Measurements from ENCODE around the gene TBX1. TPM values are rescaled to one million over a fixed set of nuclear protein-coding genes. Genes with fewer than 3 reads are reported as not detected.

Gene TBX1
- total RNA-seq, 3 donors from 2014 or later = 0.96 to 9.2 (median 2.9) TPM

DNA sequence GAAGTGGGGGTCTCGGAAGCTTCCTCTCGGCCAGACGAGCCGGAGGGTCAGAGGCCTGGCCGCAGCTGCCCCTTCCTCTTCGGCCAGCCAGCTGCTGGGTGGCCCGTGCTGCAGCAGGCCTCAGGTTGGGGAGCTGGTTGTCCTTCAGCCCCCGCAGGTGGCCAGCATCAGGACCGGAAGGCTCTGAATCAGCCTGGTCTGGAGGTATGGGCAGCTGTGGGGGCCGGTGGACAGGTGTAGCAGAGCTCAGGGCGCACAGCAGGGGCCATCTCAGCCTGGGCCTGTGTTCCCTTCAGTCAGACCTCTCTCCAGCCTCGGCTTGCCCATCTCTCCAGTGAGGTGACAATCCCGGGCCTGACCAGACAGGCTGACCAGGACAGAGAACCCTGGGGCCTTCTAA is 13.9 kb upstream of the TBX1 start:
- Histone ChIP-seq H3K9me3 (no peaks in the 10 kb centered on the region), H3K27ac (no peak overlapping the region), H3K4me3 (no peak overlapping the region), H3K36me3 (no peaks in the 10 kb centered on the region), H3K27me3 (no peaks in the 10 kb centered on the region), H3K4me1 (no peaks in the 10 kb centered on the region)
- TF ChIP-seq POLR2AphosphoS5 (IDR thresholded peaks at IDR 0.05) (no peak), POLR2A (IDR thresholded peaks at IDR 0.05) (no peak)
- TF ChIP-seq, protein P1, sequence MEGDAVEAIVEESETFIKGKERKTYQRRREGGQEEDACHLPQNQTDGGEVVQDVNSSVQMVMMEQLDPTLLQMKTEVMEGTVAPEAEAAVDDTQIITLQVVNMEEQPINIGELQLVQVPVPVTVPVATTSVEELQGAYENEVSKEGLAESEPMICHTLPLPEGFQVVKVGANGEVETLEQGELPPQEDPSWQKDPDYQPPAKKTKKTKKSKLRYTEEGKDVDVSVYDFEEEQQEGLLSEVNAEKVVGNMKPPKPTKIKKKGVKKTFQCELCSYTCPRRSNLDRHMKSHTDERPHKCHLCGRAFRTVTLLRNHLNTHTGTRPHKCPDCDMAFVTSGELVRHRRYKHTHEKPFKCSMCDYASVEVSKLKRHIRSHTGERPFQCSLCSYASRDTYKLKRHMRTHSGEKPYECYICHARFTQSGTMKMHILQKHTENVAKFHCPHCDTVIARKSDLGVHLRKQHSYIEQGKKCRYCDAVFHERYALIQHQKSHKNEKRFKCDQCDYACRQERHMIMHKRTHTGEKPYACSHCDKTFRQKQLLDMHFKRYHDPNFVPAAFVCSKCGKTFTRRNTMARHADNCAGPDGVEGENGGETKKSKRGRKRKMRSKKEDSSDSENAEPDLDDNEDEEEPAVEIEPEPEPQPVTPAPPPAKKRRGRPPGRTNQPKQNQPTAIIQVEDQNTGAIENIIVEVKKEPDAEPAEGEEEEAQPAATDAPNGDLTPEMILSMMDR (IDR thresholded peaks at IDR 0.05) = no peak
- no peak for DNase-seq (ENCODE audit: low spot score in 2 of 2)
- intact Hi-C loops (cut with DNase I; ENCODE audit: low total_unique reads) = no loop called here

DNA sequence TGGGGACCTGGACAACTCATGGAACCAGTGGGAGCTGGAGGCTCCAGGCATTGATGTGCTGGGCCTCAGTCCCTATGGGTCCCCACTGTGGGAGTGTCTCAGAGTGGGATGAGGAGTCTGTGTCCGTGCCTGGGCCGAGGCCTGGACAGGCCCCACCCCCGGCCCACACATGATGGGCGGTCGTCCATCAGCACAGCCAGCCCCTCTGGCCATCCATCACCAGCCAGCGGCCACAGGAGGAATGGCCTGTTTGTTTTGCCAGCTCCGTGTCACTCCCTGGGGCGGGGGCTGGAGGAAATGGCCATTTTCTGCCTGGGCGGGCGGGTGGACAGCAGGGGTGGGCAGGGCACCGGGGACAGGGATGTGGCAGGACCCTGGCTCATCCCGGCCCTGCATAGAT is 13.0 kb upstream of the TBX1 start:
- DNase-seq (ENCODE audit: low spot score in 2 of 2) = no peak
- Histone ChIP-seq H3K9me3 (no peaks in the 10 kb centered on the region), H3K4me1 (no peaks in the 10 kb centered on the region), H3K36me3 (no peaks in the 10 kb centered on the region), H3K27me3 (no peaks in the 10 kb centered on the region), H3K4me3 (no peak overlapping the region), H3K27ac (no peak overlapping the region)
- intact Hi-C loops (cut with DNase I; ENCODE audit: low total_unique reads) = no loop called here
- TF ChIP-seq POLR2AphosphoS5 (IDR thresholded peaks at IDR 0.05) = no peak
- no peak for TF ChIP-seq POLR2A (IDR thresholded peaks at IDR 0.05)
- TF ChIP-seq, protein P1 (IDR thresholded peaks at IDR 0.05) = no peak

DNA sequence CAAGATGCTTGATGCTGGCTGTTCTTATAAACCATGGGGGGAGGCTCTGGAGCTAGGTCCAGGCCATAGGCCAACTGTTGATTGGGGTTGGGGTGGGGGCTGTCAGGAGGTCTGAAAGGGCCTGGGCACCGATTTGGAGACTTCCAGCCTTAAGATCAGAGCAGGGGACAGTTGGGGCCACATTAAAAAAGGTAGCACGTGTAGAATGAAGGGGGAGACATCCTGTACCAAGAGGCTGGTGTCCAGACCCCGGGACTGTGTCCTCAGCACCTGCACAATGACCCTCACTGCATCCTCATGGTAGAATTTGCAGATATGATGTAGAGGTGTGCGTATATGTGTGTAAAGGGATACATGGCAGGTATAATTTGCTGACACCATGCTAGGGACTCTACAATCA is 12.4 kb upstream of the TBX1 start:
- no peak overlapping the region for H3K4me3 ChIP-seq
- TF ChIP-seq, protein P1 (IDR thresholded peaks at IDR 0.05) = no peak
- TF ChIP-seq POLR2A (IDR thresholded peaks at IDR 0.05) (no peak), POLR2AphosphoS5 (IDR thresholded peaks at IDR 0.05) (no peak)
- no peak overlapping the region for H3K27ac ChIP-seq
- no peaks in the 10 kb centered on the region for H3K9me3 ChIP-seq
- H3K4me1 ChIP-seq = no peaks in the 10 kb centered on the region
- no peaks in the 10 kb centered on the region for H3K36me3 ChIP-seq
- intact Hi-C loops (cut with DNase I; ENCODE audit: low total_unique reads) = no loop called here
- no peak for DNase-seq (ENCODE audit: low spot score in 2 of 2)
- H3K27me3 ChIP-seq = peaks cover 0 to 4% of the 10 kb centered on the region in 2 donors

DNA sequence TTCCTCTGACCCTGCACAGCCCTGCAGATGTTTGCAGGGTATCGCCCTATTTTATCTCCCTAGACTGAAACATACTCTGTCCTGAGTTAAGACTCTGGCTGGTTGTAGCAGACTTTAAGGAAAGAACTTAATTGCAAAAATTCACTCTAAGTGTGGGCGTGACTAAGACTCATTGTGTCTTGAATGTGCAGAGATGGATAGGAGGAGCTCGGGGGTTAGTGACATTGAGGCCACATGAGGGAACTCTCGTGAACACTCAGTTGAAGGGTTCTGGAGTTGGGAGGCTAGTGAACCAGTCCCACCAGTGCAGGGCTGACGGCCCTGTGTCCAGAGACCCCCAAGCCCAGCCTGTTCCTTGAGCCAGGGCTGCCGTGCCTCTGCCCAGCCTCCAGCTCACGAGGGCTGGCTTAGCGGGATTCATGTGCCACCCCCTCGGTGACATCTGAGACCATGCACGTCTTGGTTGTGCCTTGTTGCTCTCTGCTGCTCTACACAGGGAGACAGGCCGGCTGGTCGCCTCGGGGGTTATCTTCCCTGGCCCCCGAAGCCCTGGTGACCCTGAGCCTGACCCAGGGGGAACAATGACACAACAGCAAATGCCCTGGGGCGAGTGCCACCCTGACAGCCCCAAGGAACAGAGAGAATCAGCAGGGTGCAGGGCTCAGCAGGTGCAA is 11.4 kb upstream of the TBX1 start:
- Histone ChIP-seq H3K4me1 (no peaks in the 10 kb centered on the region), H3K36me3 (no peaks in the 10 kb centered on the region), H3K9me3 (no peaks in the 10 kb centered on the region), H3K4me3 (no peak overlapping the region), H3K27ac (no peak overlapping the region), H3K27me3 (peaks cover 0 to 12% of the 10 kb centered on the region in 2 donors)
- TF ChIP-seq, protein P1 (IDR thresholded peaks at IDR 0.05) = no peak
- TF ChIP-seq POLR2A (IDR thresholded peaks at IDR 0.05) = no peak
- TF ChIP-seq POLR2AphosphoS5 (IDR thresholded peaks at IDR 0.05) = no peak
- intact Hi-C loops (cut with DNase I; ENCODE audit: low total_unique reads) = no loop called here
- no peak for DNase-seq (ENCODE audit: low spot score in 2 of 2)

DNA sequence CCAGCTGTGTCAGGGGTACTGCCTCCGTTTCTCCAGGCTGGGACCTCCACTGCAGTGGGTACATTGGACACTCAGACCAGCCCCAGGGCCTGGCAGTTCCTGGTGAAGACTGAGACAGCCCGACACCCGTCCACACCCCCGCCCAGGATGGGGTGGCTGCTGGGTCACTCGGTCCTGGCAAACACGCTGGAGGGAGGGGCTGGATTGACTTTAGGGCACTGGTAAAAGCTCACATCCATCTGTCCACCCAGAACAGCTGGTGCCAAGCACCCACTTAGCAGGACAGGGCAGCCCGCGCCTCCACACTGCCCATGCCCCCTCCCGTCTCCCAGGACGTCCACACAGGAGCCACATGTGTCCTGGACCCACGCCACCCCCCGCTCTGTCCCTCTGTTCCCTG is 10.7 kb upstream of the TBX1 start:
- no peaks in the 10 kb centered on the region for H3K36me3 ChIP-seq
- H3K4me1 ChIP-seq = peaks cover 0 to 2% of the 10 kb centered on the region in 2 donors
- peak overlapping the region in 1 of 2 donors; percentile 63 for H3K27ac ChIP-seq
- H3K9me3 ChIP-seq = no peaks in the 10 kb centered on the region
- peaks cover 2 to 20% of the 10 kb centered on the region in 2 donors for H3K27me3 ChIP-seq
- intact Hi-C loops (cut with DNase I; ENCODE audit: low total_unique reads) = no loop called here
- no peak overlapping the region for H3K4me3 ChIP-seq
- no peak for DNase-seq (ENCODE audit: low spot score in 2 of 2)
- TF ChIP-seq POLR2A (IDR thresholded peaks at IDR 0.05) (no peak), POLR2AphosphoS5 (IDR thresholded peaks at IDR 0.05) (no peak)
- TF ChIP-seq, protein P1 (IDR thresholded peaks at IDR 0.05) = no peak
